ENCODE data around the gene GJB3. TPM values are rescaled to one million over a fixed set of nuclear protein-coding genes. Genes with fewer than 3 reads are reported as not detected.

GJB3 gene
- total and polyA plus RNA-seq, 2 donors (not counting 1 experiment from before 2014, with no cell fraction given) = not detected

GRCh38 chr1:34743775-34744174 lies 37.2 kb upstream of the GJB3 start:
- Histone ChIP-seq H3K9me3 (ENCODE audit: control extremely low read depth in 1 of 3, control insufficient read depth in 2 of 3, insufficient read depth in 1 of 3, low read length in 2 of 3) (no peaks in the 10 kb centered on the region), H3K4me2 (replicated peaks; ENCODE audit: low read depth, low read length, poor library complexity, severe bottlenecking) (no peak overlapping the region), H3K36me3 (replicated peaks in 1 of 2; ENCODE audit: control extremely low read depth in 1 of 2, control insufficient read depth in 1 of 2, extremely low read depth in 1 of 2, insufficient read depth in 2 of 2, low read length in 1 of 2) (no peaks in the 10 kb centered on the region), H4K20me1 (ENCODE audit: control insufficient read depth, insufficient read depth, low read length, poor library complexity, severe bottlenecking) (no peaks in the 10 kb centered on the region), H3K79me2 (ENCODE audit: control insufficient read depth, insufficient read depth, low read length) (no peaks in the 10 kb centered on the region), H3K27me3 (replicated peaks in 1 of 4; ENCODE audit: control extremely low read depth in 1 of 4, control insufficient read depth in 3 of 4, insufficient read depth in 4 of 4, low read length in 3 of 4) (peaks cover 0 to 8% (median 0%) of the 10 kb centered on the region in 4 experiments), H3K4me1 (ENCODE audit: control insufficient read depth in 2 of 2, insufficient read depth in 2 of 2, low read length in 2 of 2) (peaks cover 0 to 5% of the 10 kb centered on the region in 2 donors), H2AFZ (ENCODE audit: insufficient read depth, low read depth, low read length, poor library complexity, severe bottlenecking) (no peak overlapping the region), H3K9ac (ENCODE audit: low read length) (no peak overlapping the region), H3K4me3 (ENCODE audit: control extremely low read depth in 1 of 5, extremely low read depth in 1 of 5, insufficient read depth in 1 of 5, low read depth in 2 of 5, low read length in 4 of 5) (no peak overlapping the region), H3K27ac (ENCODE audit: low read length in 2 of 2) (no peak overlapping the region)
- no peak overlapping the region for H3K27ac Mint-ChIP-seq
- DNase-seq (no peak), ATAC-seq (ENCODE audit: low read depth) (no peak)
- TF ChIP-seq CTCF (IDR thresholded peaks at IDR 0.05) (no peak), EZH2 (IDR thresholded peaks at IDR 0.05; ENCODE audit: borderline replicate concordance, insufficient read depth, low read depth, low read length, poor library complexity, severe bottlenecking) (no peak)
- POLR2A ChIA-PET = no interaction called here
- no peaks in the 10 kb centered on the region for H3K9me3 Mint-ChIP-seq (ENCODE audit: insufficient read depth)
- peaks cover 18% of the 10 kb centered on the region for H3K27me3 Mint-ChIP-seq
- CTCF ChIA-PET = interaction anchor here (1.4 to 4.6 kb wide), 4 partner anchors 10 to 1111 kb away, joined by 3 to 27 read pairs (median 8); no protein-coding TSS in a partner anchor
- intact Hi-C loops (cut with micrococcal nuclease) = no loop called here
- H3K4me1 Mint-ChIP-seq = peaks cover 4% of the 10 kb centered on the region
- no peak overlapping the region for H3K4me3 Mint-ChIP-seq
- WGBS (ENCODE audit: insufficient coverage) = 81% methylated on average over 5 of the region's 6 CpGs

- CTCF ChIA-PET = interaction anchor here (1.4 to 4.6 kb wide), 4 partner anchors 8 to 1112 kb away, joined by 3 to 27 read pairs (median 8); no protein-coding TSS in a partner anchor
These were observed 36.2 kb upstream of the GJB3 start for GRCh38 chr1:34744851-34745250.

More at GRCh38 chr1:34744851-34745250, 36.2 kb upstream of the GJB3 start:
- Histone ChIP-seq H3K27me3 (replicated peaks in 1 of 4; ENCODE audit: control extremely low read depth in 1 of 4, control insufficient read depth in 3 of 4, insufficient read depth in 4 of 4, low read length in 3 of 4) (peaks cover 0 to 8% (median 0%) of the 10 kb centered on the region in 4 experiments), H3K4me2 (replicated peaks; ENCODE audit: low read depth, low read length, poor library complexity, severe bottlenecking) (no peak overlapping the region), H3K9me3 (ENCODE audit: control extremely low read depth in 1 of 3, control insufficient read depth in 2 of 3, insufficient read depth in 1 of 3, low read length in 2 of 3) (no peaks in the 10 kb centered on the region), H2AFZ (ENCODE audit: insufficient read depth, low read depth, low read length, poor library complexity, severe bottlenecking) (no peak overlapping the region), H3K4me3 (ENCODE audit: control extremely low read depth in 1 of 5, extremely low read depth in 1 of 5, insufficient read depth in 1 of 5, low read depth in 2 of 5, low read length in 4 of 5) (no peak overlapping the region), H4K20me1 (ENCODE audit: control insufficient read depth, insufficient read depth, low read length, poor library complexity, severe bottlenecking) (no peaks in the 10 kb centered on the region), H3K27ac (ENCODE audit: low read length in 2 of 2) (no peak overlapping the region), H3K9ac (ENCODE audit: low read length) (no peak overlapping the region), H3K4me1 (ENCODE audit: control insufficient read depth in 2 of 2, insufficient read depth in 2 of 2, low read length in 2 of 2) (peaks cover 0 to 5% of the 10 kb centered on the region in 2 donors), H3K36me3 (replicated peaks in 1 of 2; ENCODE audit: control extremely low read depth in 1 of 2, control insufficient read depth in 1 of 2, extremely low read depth in 1 of 2, insufficient read depth in 2 of 2, low read length in 1 of 2) (no peaks in the 10 kb centered on the region), H3K79me2 (ENCODE audit: control insufficient read depth, insufficient read depth, low read length) (no peaks in the 10 kb centered on the region)
- ATAC-seq (ENCODE audit: low read depth) (no peak), DNase-seq (no peak)
- Mint-ChIP-seq H3K4me1 (peaks cover 4% of the 10 kb centered on the region), H3K4me3 (no peak overlapping the region), H3K27me3 (peaks cover 18% of the 10 kb centered on the region), H3K9me3 (ENCODE audit: insufficient read depth) (no peaks in the 10 kb centered on the region), H3K27ac (no peak overlapping the region)
- intact Hi-C loops (cut with micrococcal nuclease) = no loop called here
- no CpG with 5 or more reads among the region's 3 CpGs for WGBS (ENCODE audit: insufficient coverage)
- POLR2A ChIA-PET = no interaction called here
- no peak for TF ChIP-seq CTCF (IDR thresholded peaks at IDR 0.05)
